ENCODE results near the gene CNTF.

The CNTF gene

DNA sequence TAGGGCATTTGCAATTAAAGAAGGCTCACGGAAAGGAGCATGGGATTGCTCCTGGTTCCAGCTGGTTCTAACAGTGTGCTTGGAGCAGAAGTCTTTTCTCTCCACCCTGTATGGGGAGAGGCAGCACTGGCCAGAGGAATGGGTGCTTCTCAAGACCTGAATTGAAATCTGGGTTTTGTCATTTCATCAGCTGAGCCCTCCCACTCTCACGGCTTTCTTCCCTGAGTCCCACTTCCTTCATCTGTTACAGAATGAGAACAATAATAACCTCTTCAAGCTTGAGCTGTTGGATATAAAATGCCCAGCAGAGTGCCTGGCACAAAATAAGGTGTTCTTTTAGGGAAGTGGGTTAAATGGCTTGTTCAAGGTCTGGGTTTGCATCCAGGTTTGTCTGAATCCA, 17.2 kb downstream of the CNTF start:
- TF ChIP-seq, protein P1, sequence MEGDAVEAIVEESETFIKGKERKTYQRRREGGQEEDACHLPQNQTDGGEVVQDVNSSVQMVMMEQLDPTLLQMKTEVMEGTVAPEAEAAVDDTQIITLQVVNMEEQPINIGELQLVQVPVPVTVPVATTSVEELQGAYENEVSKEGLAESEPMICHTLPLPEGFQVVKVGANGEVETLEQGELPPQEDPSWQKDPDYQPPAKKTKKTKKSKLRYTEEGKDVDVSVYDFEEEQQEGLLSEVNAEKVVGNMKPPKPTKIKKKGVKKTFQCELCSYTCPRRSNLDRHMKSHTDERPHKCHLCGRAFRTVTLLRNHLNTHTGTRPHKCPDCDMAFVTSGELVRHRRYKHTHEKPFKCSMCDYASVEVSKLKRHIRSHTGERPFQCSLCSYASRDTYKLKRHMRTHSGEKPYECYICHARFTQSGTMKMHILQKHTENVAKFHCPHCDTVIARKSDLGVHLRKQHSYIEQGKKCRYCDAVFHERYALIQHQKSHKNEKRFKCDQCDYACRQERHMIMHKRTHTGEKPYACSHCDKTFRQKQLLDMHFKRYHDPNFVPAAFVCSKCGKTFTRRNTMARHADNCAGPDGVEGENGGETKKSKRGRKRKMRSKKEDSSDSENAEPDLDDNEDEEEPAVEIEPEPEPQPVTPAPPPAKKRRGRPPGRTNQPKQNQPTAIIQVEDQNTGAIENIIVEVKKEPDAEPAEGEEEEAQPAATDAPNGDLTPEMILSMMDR (IDR thresholded peaks at IDR 0.05): no peak

DNA sequence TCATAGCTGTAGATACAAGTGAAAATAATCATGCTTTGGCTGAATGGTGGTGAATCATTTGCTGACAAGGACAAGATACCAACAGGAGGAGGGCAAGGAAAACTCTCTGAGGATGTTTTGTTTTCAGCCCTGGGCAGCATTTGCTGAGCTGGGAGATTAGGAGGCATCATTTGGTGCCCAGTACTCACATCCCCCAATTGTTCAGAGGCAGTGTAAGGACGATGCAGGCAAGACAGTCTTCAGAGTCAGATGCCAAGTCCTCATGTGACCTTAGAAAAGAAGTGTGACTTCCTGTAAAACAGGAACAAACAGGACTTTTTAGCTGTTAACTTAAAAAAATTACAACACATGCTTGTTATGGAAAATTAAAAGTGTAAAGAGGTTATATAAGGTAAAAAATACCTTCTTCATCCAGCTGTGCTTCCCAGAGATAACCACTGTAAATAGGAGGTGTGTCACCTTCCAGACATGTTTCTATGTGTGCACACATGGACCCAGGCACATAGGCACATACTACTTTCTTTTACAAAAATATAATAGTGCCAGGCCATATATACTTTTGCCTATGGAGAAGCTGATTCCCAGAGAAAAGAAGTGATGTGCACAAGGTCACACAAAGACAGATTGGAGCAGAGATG, 18.0 kb downstream of the CNTF start:
- TF ChIP-seq, protein P1 (IDR thresholded peaks at IDR 0.05): no peak

DNA sequence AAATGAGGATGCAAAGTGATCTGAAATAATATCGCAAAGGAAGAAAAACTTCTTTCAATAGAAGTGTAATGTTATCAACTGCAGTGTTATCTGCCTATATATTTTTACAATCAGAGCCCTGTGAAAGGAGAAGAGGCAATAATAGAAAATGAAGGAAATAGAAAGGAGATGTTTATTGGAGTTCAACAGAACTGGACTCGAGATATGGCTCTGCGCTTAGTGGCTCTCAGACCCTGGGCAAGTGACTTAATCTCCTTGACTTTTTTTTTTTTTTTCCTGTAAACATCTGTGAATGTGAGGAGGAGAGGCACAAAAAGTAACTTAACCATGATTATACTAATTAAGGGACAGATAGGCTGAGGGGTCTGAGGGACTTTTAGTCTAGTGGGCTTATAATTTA, 18.9 kb downstream of the CNTF start:
- TF ChIP-seq, protein P1 (IDR thresholded peaks at IDR 0.05): no peak

DNA sequence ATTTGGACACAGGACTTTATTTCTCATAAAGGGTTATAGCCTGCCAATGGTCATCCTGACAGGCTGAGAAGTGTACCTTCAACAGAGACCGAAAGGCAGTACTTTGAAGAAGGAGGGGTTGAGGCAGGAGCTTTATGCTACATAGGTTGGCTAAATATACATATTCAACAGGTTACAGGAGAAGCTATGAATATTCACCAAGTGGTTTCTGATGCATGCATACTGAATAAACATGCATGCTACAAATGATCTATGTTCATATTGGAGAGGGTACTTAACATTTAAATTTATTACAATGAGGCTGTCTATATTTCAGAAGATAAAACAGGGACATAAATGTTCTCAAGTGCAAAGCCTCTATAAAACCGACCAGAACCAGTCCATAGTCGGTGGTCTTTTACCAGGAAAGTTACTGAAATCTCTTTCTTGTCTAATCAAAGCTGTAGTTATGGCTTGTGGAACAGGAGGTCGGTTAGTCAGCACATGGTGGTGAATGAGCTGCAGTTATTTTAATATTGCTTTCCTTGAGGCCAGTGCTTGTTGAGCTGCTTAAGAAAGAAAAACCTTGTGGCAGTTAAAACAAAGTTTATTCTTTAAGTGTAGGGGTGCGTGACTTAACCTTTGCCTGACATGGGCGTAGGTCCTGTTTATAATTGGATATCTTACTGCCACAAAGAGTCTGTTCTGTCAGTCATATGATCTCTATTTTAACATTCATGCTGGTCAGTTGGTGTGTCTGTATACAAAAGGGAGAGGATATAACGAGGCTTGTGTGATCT, 19.5 kb downstream of the CNTF start:
- TF ChIP-seq, protein P1 (IDR thresholded peaks at IDR 0.05): no peak

DNA sequence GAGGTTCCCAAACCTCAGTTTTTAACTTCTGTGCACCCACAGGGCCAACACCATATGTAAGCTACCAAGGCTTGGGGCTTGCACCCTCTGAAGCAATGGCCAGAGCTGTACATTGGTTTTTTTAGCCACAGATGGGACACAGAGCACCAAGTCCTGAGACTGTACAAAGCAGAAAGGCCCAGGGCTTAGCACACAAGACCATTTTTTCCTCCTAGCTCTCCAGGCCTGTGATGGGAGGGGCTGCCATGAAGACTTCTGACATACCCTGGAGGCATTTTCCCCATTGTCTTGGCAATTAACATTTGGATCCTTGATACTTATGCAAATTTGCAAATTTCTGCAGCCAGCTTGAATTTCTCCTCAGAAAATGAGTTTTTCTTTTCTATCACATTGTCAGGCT, 23.4 kb downstream of the CNTF start:
- TF ChIP-seq, protein P1 (IDR thresholded peaks at IDR 0.05): no peak

DNA sequence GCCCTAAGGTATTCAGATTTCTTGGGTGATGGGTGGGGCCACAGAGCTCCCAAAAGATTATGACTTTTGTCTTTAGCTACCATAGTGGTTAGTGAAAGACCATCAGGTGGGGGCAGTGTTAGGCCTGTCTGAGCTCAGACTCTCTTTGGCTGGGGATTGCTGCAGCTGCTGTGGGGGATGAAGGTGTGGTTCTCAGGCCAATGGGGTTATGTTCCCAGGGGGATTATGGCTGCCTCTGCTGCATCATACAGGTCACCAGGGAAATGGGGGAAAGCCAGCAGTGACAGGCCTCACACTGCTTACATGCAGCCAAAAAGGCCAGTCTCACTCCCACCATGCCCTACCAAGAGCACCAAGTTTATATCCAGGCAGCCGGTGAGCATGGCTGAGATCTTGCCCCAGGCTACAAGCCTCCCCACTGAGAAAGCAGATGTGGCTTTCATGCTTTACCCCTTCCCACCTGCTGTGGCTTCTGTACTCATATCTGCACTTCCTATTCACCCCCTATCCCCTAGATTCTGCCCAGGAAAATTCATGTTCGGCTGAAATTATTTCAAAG, 24.8 kb downstream of the CNTF start:
- TF ChIP-seq, protein P1 (IDR thresholded peaks at IDR 0.05): no peak

DNA sequence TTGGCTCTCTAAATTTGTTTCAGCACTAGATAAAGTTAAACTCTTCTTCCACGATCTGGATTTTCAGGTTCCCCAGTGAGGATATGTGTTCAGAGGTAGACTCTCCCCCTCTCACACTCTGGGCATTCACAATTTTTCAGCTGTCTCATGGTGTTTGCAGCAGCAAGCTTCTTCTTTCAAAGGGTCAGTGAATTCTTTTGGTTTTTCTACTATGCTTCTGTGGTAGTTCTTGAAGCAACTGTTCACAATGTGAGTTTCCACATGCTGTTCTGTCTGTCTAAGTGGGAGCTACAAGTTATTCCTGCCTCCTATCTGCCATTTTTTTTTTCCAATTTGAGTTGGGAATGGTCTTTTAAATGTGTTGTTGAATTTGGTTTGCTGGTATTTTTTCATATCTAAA, 25.4 kb downstream of the CNTF start:
- TF ChIP-seq, protein P1 (IDR thresholded peaks at IDR 0.05): no peak
